GM19043 (cell line): Measurements from ENCODE around the gene U2AF2.

Experiments
- ATAC-seq: cut with Tn5 transposase; IDR thresholded peaks from one replicate; pipeline ENCODE4 v1.9.1; 2021; ENCODE audit warnings: low read depth; ENCODE audit not compliant: unreplicated experiment

U2AF2 gene

GRCh38 chr19:55673465-55673864, 18.6 kb downstream of the U2AF2 start:
- no peak for ATAC-seq

- ATAC-seq, result no peak
Observed at GRCh38 chr19:55673889-55674288, 19.1 kb downstream of the U2AF2 start.

- ATAC-seq, result no peak
Observed at GRCh38 chr19:55674459-55674840, 19.6 kb downstream of the U2AF2 start.

GRCh38 chr19:55674841-55675660, 20.2 kb downstream of the U2AF2 start, which contains the start of gene EPN1:
TSS of gene EPN1 (plus strand) at chr19:55675226. CDS start at chr19:55678628, 3,402 bp downstream.
- peak; percentile 56 for ATAC-seq

- no peak for ATAC-seq
Observed at GRCh38 chr19:55675661-55676354, 21.0 kb downstream of the U2AF2 start.

GRCh38 chr19:55676383-55676782, 21.5 kb downstream of the U2AF2 start:
- no peak for ATAC-seq

- ATAC-seq, result no peak
Observed at GRCh38 chr19:55676889-55677505, 22.2 kb downstream of the U2AF2 start.

GRCh38 chr19:55677572-55678028, 22.8 kb downstream of the U2AF2 start:
- ATAC-seq, result no peak

- ATAC-seq, result peak; percentile 79
Observed at GRCh38 chr19:55678121-55678671, 23.4 kb downstream of the U2AF2 start.

- no peak for ATAC-seq
Observed at GRCh38 chr19:55679343-55680257, 24.8 kb downstream of the U2AF2 start.

- ATAC-seq, result no peak
Observed at GRCh38 chr19:55680339-55681130, 25.7 kb downstream of the U2AF2 start.

- no peak for ATAC-seq
Observed at GRCh38 chr19:55681131-55682092, 26.6 kb downstream of the U2AF2 start.

GRCh38 chr19:55683449-55684261, 28.8 kb downstream of the U2AF2 start:
- no peak for ATAC-seq

- no peak for ATAC-seq
Observed at GRCh38 chr19:55684946-55685681, 30.3 kb downstream of the U2AF2 start.

- no peak for ATAC-seq
Observed at GRCh38 chr19:55685776-55686175, 30.9 kb downstream of the U2AF2 start.

GRCh38 chr19:55686311-55687050, 31.6 kb downstream of the U2AF2 start:
- no peak for ATAC-seq
